Muscle layer of duodenum (tissue), 2 donors: Measurements from ENCODE around the gene TFF2.

ENCODE experiments used
- H3K27ac ChIP-seq: one replicate; pipeline ENCODE4 v1.7.0; 2013; ENCODE audit warnings: mild to moderate bottlenecking, low read length
- H3K27me3 ChIP-seq: one replicate; pipeline ENCODE4 v1.7.0; 2013; ENCODE audit warnings: low read depth, mild to moderate bottlenecking, control low read depth, low read length
- H3K36me3 ChIP-seq, 2 donors: one replicate each; pipeline ENCODE4 v1.7.0; 2013; ENCODE audit warnings: low read length in 2 of 2, control low read depth in 1 of 2, mild to moderate bottlenecking in 1 of 2; ENCODE audit not compliant: insufficient read depth in 2 of 2, control insufficient read depth in 1 of 2
- H3K4me1 ChIP-seq, 2 donors: one replicate each; pipeline ENCODE4 v1.7.0; 2013; ENCODE audit warnings: low read length in 2 of 2, mild to moderate bottlenecking in 2 of 2, control low read depth in 1 of 2, moderate library complexity in 1 of 2; ENCODE audit not compliant: insufficient read depth in 2 of 2, control insufficient read depth in 1 of 2
- H3K4me3 ChIP-seq, 2 donors: one replicate each; pipeline ENCODE4 v1.7.0; 2013; ENCODE audit warnings: low read length in 2 of 2, low read depth in 1 of 2, mild to moderate bottlenecking in 1 of 2
- H3K9me3 ChIP-seq, 2 donors: one replicate each; pipeline ENCODE4 v1.7.0; 2013; ENCODE audit warnings: low read length in 2 of 2, control low read depth in 1 of 2, mild to moderate bottlenecking in 1 of 2; ENCODE audit not compliant: control insufficient read depth in 1 of 2
- donor health status: healthy.

The TFF2 gene

GRCh38 chr21:42373908-42374455 lies 23.2 kb upstream of the TFF2 start:
- no peak overlapping the region for H3K4me3 ChIP-seq
- no peak overlapping the region for H3K27ac ChIP-seq
- no peaks in the 10 kb centered on the region for H3K36me3 ChIP-seq
- H3K9me3 ChIP-seq, result no peaks in the 10 kb centered on the region
- H3K4me1 ChIP-seq, result no peaks in the 10 kb centered on the region
- no peaks in the 10 kb centered on the region for H3K27me3 ChIP-seq

- H3K9me3 ChIP-seq, result no peaks in the 10 kb centered on the region
- no peaks in the 10 kb centered on the region for H3K4me1 ChIP-seq
- H3K27ac ChIP-seq, result no peak overlapping the region
- H3K36me3 ChIP-seq, result no peaks in the 10 kb centered on the region
- no peaks in the 10 kb centered on the region for H3K27me3 ChIP-seq
- H3K4me3 ChIP-seq, result no peak overlapping the region
These were observed 22.6 kb upstream of the TFF2 start for GRCh38 chr21:42373196-42373907.

- no peaks in the 10 kb centered on the region for H3K27me3 ChIP-seq
- H3K9me3 ChIP-seq, result no peaks in the 10 kb centered on the region
- H3K36me3 ChIP-seq, result no peaks in the 10 kb centered on the region
- H3K4me1 ChIP-seq, result no peaks in the 10 kb centered on the region
- no peak overlapping the region for H3K4me3 ChIP-seq
- no peak overlapping the region for H3K27ac ChIP-seq
These were observed 20.3 kb upstream of the TFF2 start for GRCh38 chr21:42370894-42371654.

- H3K27ac ChIP-seq, result no peak overlapping the region
- no peak overlapping the region for H3K4me3 ChIP-seq
- no peaks in the 10 kb centered on the region for H3K9me3 ChIP-seq
- no peaks in the 10 kb centered on the region for H3K36me3 ChIP-seq
- H3K4me1 ChIP-seq, result no peaks in the 10 kb centered on the region
- H3K27me3 ChIP-seq, result no peaks in the 10 kb centered on the region
These were observed 19.0 kb upstream of the TFF2 start for GRCh38 chr21:42369821-42370220.

GRCh38 chr21:42367367-42368165 lies 16.8 kb upstream of the TFF2 start:
- Histone ChIP-seq H3K27me3 (peaks cover 5% of the 10 kb centered on the region), H3K4me1 (no peaks in the 10 kb centered on the region), H3K27ac (no peak overlapping the region)

GRCh38 chr21:42366292-42367010 lies 15.7 kb upstream of the TFF2 start, which contains the start of gene TFF1:
TFF1 (minus strand) TSS chr21:42366535; CDS start chr21:42366495, 40 bp downstream.
- peaks cover 5% of the 10 kb centered on the region for H3K27me3 ChIP-seq
- H3K36me3 ChIP-seq, result no peaks in the 10 kb centered on the region
- no peaks in the 10 kb centered on the region for H3K9me3 ChIP-seq
- no peak within 1 kb of the TSS for H3K27ac ChIP-seq
- H3K4me3 ChIP-seq, result no peak within 1 kb of the TSS
- H3K4me1 ChIP-seq, result no peaks in the 10 kb centered on the region

More at GRCh38 chr21:42367367-42368165, 16.8 kb upstream of the TFF2 start:
- H3K4me3 ChIP-seq, result no peak overlapping the region
- no peaks in the 10 kb centered on the region for H3K9me3 ChIP-seq
- H3K36me3 ChIP-seq, result no peaks in the 10 kb centered on the region

GRCh38 chr21:42365770-42366169 lies 15.0 kb upstream of the TFF2 start:
- no peaks in the 10 kb centered on the region for H3K9me3 ChIP-seq
- H3K4me3 ChIP-seq, result no peak overlapping the region
- no peaks in the 10 kb centered on the region for H3K36me3 ChIP-seq
- no peak overlapping the region for H3K27ac ChIP-seq
- H3K4me1 ChIP-seq, result no peaks in the 10 kb centered on the region
- H3K27me3 ChIP-seq, result peaks cover 5% of the 10 kb centered on the region

- Histone ChIP-seq H3K27ac (no peak overlapping the region), H3K4me1 (no peaks in the 10 kb centered on the region), H3K4me3 (no peak overlapping the region), H3K27me3 (peaks cover 5% of the 10 kb centered on the region), H3K36me3 (no peaks in the 10 kb centered on the region), H3K9me3 (peaks cover 0 to 8% of the 10 kb centered on the region in 2 donors)
These were observed 13.6 kb upstream of the TFF2 start for GRCh38 chr21:42364304-42364865.

GRCh38 chr21:42363312-42363711 lies 12.5 kb upstream of the TFF2 start:
- no peak overlapping the region for H3K27ac ChIP-seq
- no peaks in the 10 kb centered on the region for H3K36me3 ChIP-seq
- peaks cover 5% of the 10 kb centered on the region for H3K27me3 ChIP-seq
- no peaks in the 10 kb centered on the region for H3K4me1 ChIP-seq
- peaks cover 0 to 8% of the 10 kb centered on the region in 2 donors for H3K9me3 ChIP-seq
- no peak overlapping the region for H3K4me3 ChIP-seq

- H3K4me1 ChIP-seq, result no peaks in the 10 kb centered on the region
- H3K27me3 ChIP-seq, result peaks cover 5% of the 10 kb centered on the region
- H3K4me3 ChIP-seq, result no peak overlapping the region
- H3K36me3 ChIP-seq, result no peaks in the 10 kb centered on the region
- no peak overlapping the region for H3K27ac ChIP-seq
- H3K9me3 ChIP-seq, result peaks cover 0 to 8% of the 10 kb centered on the region in 2 donors
These were observed 11.9 kb upstream of the TFF2 start for GRCh38 chr21:42362700-42363099.
